ENCODE results near the gene IL20RA. TPM values are rescaled to one million over a fixed set of nuclear protein-coding genes. Genes with fewer than 3 reads are reported as not detected.

Gene IL20RA
- total and polyA plus RNA-seq, 2 of the 13 experiments (the other 11 are each of a cell fraction or from before 2014, with no cell fraction given), result not detected

DNA sequence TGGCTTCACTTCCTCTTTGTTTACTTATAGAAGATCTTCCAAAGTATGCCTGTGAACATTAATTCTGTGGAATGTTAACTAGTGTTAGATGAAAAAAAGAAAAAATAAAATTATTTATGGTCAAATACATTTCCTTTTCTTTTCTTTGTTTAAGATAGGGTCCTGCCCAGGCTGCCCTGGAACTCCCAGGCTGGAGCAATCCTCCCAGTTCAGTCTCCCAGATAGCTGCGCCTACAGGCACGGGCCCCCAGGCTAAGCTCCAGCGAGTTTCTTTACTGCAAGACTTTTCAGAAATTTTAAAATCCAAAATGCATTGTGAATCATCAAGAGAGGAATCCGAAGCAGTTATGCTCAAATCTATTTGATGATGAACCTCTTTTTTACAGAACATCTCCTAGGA lies 39.3 kb upstream of the IL20RA start:
- in situ Hi-C loops (cut with HindIII; ENCODE audit: extremely low pct_ligation_motif_present, low pct_unique_long_range_greater_than_20kb), result loop anchor here (25.0 kb wide), 1 partner anchor 878 kb away; no protein-coding TSS in a partner anchor
- intact Hi-C loops (cut with micrococcal nuclease; ENCODE audit: unreplicated experiment), result no loop called here
- BruUV-seq (replicated peaks), result no TSS peak
- H3K79me2 ChIP-seq (ENCODE audit: insufficient read depth, low read length), result no peaks in the 10 kb centered on the region
- H4K20me1 ChIP-seq (ENCODE audit: insufficient read depth, low read length), result no peaks in the 10 kb centered on the region
- H3K9me3 ChIP-seq (ENCODE audit: low read length), result no peaks in the 10 kb centered on the region
- no peaks in the 10 kb centered on the region; a peak in 1 of 5 replicates for H3K27me3 ChIP-seq (ENCODE audit: control insufficient read depth in 1 of 2, insufficient read depth in 2 of 2, low read length in 2 of 2)
- H3K4me1 ChIP-seq (ENCODE audit: insufficient read depth, low read length), result no peaks in the 10 kb centered on the region
- 17% methylated on average over 4 of the region's 4 CpGs for WGBS (ENCODE audit: low lambda C conversion rate)
- TF ChIP-seq GLI4 (CRISPR knock-in tag; IDR thresholded peaks at IDR 0.05; ENCODE audit: borderline replicate concordance) (no peak), CSRNP1 (CRISPR knock-in tag; IDR thresholded peaks at IDR 0.05) (no peak), ZNF274 (CRISPR knock-in tag; IDR thresholded peaks at IDR 0.05) (no peak), CBX1 (IDR thresholded peaks at IDR 0.05; ENCODE audit: low read depth) (no peak), ARNT (IDR thresholded peaks at IDR 0.05) (no peak)
- TF ChIP-seq, protein P1, sequence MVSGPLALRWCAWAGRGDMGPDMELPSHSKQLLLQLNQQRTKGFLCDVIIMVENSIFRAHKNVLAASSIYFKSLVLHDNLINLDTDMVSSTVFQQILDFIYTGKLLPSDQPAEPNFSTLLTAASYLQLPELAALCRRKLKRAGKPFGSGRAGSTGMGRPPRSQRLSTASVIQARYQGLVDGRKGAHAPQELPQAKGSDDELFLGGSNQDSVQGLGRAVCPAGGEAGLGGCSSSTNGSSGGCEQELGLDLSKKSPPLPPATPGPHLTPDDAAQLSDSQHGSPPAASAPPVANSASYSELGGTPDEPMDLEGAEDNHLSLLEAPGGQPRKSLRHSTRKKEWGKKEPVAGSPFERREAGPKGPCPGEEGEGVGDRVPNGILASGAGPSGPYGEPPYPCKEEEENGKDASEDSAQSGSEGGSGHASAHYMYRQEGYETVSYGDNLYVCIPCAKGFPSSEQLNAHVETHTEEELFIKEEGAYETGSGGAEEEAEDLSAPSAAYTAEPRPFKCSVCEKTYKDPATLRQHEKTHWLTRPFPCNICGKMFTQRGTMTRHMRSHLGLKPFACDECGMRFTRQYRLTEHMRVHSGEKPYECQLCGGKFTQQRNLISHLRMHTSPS (CRISPR knock-in tag; IDR thresholded peaks at IDR 0.05; ENCODE audit: low read depth), result no peak
- TF ChIP-seq, protein P2, sequence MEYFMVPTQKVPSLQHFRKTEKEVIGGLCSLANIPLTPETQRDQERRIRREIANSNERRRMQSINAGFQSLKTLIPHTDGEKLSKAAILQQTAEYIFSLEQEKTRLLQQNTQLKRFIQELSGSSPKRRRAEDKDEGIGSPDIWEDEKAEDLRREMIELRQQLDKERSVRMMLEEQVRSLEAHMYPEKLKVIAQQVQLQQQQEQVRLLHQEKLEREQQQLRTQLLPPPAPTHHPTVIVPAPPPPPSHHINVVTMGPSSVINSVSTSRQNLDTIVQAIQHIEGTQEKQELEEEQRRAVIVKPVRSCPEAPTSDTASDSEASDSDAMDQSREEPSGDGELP (IDR thresholded peaks at IDR 0.05; ENCODE audit: borderline replicate concordance, low read depth), result no peak
- TF ChIP-seq, protein P3, sequence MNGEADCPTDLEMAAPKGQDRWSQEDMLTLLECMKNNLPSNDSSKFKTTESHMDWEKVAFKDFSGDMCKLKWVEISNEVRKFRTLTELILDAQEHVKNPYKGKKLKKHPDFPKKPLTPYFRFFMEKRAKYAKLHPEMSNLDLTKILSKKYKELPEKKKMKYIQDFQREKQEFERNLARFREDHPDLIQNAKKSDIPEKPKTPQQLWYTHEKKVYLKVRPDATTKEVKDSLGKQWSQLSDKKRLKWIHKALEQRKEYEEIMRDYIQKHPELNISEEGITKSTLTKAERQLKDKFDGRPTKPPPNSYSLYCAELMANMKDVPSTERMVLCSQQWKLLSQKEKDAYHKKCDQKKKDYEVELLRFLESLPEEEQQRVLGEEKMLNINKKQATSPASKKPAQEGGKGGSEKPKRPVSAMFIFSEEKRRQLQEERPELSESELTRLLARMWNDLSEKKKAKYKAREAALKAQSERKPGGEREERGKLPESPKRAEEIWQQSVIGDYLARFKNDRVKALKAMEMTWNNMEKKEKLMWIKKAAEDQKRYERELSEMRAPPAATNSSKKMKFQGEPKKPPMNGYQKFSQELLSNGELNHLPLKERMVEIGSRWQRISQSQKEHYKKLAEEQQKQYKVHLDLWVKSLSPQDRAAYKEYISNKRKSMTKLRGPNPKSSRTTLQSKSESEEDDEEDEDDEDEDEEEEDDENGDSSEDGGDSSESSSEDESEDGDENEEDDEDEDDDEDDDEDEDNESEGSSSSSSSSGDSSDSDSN (CRISPR knock-in tag; IDR thresholded peaks at IDR 0.05), result no peak
- no peaks in the 10 kb centered on the region for H3K36me3 ChIP-seq (replicated peaks in 1 of 2; ENCODE audit: control insufficient read depth in 1 of 2, insufficient read depth in 2 of 2, low read length in 2 of 2)
- no peak overlapping the region for H3K4me3 ChIP-seq (replicated peaks in 1 of 3; ENCODE audit: insufficient read depth in 1 of 3, low read depth in 2 of 3, low read length in 3 of 3)
- DNase-seq (ENCODE audit: low spot score), result no peak
- no peak overlapping the region for H3K9ac ChIP-seq (ENCODE audit: insufficient read depth, low read depth, low read length)
- H3K27ac ChIP-seq (ENCODE audit: extremely low read length, insufficient read depth, low read length), result no peak overlapping the region
- no peak for FAIRE-seq
- POLR2A ChIA-PET, result no interaction called here
- H2AFZ ChIP-seq (ENCODE audit: low read length), result no peak overlapping the region
- no peak for ATAC-seq
- CTCF ChIA-PET (ENCODE audit: low intra/inter-chr PET ratio, low total read pairs), result no interaction called here
- H3K4me2 ChIP-seq (ENCODE audit: low read depth, low read length), result no peak overlapping the region
